A673 (cell line): Measurements from ENCODE around the gene NPS.

ENCODE experiments used
- EZH2 ChIP-seq: fragments of 200-600 bp; sonication (generic); IDR thresholded peaks from 2 replicates; pipeline ENCODE4 v1.6.1; 2017; ENCODE audit warnings: borderline replicate concordance, low read depth, mild to moderate bottlenecking, mixed read lengths, antibody characterized with exemption, low read length; ENCODE audit not compliant: poor library complexity, severe bottlenecking
- TF ChIP-seq, protein P1 (sequence below): fragments of 300-800, 200-600 bp; sonication (generic); conservative IDR thresholded peaks from 2 replicates; pipeline ENCODE4 v1.5.1; 2017; ENCODE audit warnings: low read depth, mild to moderate bottlenecking, antibody characterized with exemption, low read length, moderate library complexity, mixed read lengths

DNA sequence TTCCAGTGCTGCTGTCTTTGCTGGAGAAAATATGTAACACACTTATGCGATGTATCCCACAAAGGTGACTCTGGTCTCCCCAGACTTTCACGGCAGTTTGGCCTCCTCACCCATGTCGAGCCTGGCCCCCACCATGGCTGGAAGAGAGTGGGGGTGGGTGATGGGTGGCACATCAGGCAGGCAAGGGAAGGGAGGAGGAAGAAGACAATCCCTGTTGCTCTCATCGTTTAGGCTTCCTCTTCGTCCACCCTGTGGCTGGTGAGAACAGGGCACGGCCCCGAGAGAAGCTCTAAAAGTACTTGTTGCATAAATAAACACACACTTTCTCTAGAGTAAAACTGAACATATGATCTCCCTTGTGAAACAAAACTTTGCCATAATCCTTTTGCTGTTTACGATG lies 11.2 kb upstream of the NPS start:
- TF ChIP-seq, protein P1, sequence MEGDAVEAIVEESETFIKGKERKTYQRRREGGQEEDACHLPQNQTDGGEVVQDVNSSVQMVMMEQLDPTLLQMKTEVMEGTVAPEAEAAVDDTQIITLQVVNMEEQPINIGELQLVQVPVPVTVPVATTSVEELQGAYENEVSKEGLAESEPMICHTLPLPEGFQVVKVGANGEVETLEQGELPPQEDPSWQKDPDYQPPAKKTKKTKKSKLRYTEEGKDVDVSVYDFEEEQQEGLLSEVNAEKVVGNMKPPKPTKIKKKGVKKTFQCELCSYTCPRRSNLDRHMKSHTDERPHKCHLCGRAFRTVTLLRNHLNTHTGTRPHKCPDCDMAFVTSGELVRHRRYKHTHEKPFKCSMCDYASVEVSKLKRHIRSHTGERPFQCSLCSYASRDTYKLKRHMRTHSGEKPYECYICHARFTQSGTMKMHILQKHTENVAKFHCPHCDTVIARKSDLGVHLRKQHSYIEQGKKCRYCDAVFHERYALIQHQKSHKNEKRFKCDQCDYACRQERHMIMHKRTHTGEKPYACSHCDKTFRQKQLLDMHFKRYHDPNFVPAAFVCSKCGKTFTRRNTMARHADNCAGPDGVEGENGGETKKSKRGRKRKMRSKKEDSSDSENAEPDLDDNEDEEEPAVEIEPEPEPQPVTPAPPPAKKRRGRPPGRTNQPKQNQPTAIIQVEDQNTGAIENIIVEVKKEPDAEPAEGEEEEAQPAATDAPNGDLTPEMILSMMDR = no peak
- no peak for TF ChIP-seq EZH2
